TTC549 (cell line): ENCODE measurements around the gene CMYA5.

Experiments used
- FAIRE-seq: peaks from 2 replicates; lab custom pipeline; 2012; peaks lifted over from hg19 to GRCh38; lab: Jason Lieb, UNC

CMYA5 gene

DNA sequence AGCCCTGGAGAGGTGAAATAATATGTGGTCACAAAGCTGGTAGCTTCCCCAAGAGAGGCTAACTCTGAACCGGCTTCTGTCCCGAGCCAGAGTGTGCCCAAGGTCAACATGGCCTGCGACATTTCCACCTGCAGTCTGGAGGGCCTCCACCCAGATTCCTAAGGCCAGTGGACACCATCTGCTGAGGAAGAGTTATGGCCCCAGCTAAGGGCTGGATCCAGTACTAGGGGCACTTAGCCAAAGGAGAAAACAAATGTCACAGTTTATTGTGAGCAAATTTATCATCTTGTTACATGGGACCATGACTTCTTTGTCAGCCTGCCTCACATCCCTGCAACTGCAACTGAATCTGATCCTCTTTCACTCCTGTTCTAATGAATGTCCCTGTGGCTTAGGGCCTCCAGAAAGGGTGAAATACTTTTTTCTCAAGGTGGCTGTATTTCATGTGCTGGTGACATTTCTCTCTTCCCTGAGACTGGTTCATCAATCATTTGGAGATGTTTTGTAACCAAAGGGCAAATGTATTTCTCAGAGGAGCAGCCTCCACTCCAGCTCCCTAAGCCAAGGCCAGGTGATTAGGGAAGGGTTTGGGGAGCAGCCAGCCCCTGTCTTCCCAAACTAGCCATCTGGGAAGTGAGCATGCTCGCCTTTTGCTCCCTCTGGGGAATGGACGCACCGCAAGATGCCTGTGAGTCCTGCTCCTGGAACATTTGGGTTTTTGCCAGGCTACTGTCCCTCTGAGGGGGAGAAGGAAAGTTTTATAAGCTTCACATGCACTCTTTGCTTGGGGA lies 148.3 kb downstream of the CMYA5 start:
- no peak for FAIRE-seq

GRCh38 chr5:79840084-79840990 lies 150.7 kb downstream of the CMYA5 start:
- no peak for FAIRE-seq

GRCh38 chr5:79841172-79841571 lies 151.5 kb downstream of the CMYA5 start:
- no peak for FAIRE-seq

- no peak for FAIRE-seq
These were observed 152.6 kb downstream of the CMYA5 start for GRCh38 chr5:79842006-79842881.

- FAIRE-seq, result no peak
These were observed 153.4 kb downstream of the CMYA5 start for GRCh38 chr5:79842991-79843390.

GRCh38 chr5:79843450-79844388 lies 154.1 kb downstream of the CMYA5 start:
- no peak for FAIRE-seq

DNA sequence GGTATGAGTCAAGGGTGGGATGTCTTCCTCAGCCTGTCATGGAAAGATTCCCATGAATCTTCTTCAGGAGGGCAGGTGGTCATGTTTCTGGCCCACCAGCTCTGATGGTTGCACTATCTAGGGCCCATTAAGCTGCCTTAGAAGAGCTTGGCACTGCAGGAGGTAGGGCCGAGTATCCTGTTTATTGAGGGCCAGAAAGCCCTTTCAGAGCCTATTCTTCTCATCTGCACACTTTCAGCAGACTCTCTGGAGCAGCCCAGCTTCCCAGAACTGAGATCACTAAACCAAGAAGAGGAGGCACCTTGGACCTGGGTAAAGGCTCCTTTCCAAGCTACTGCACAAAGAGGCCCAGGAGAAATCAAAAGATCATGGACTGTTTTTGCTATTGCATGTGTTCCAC lies 154.9 kb downstream of the CMYA5 start:
- FAIRE-seq, result no peak

- no peak for FAIRE-seq
These were observed 156.0 kb downstream of the CMYA5 start for GRCh38 chr5:79845448-79846197.

DNA sequence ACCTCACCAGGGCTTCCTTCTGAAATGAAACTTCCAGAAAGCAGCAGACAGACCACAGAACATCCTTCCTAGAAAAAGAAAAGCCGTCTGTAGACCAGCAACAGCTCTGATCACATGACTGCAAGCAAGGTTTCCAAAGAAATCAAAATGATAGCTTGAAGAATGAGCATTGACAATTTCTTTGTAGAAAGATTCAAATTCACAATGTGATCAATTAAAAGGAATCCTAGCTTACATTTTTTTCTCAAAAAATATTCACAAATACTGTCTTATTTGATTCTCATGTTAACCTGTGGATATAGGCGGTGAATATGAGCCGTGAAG lies 156.5 kb downstream of the CMYA5 start:
- no peak for FAIRE-seq

DNA sequence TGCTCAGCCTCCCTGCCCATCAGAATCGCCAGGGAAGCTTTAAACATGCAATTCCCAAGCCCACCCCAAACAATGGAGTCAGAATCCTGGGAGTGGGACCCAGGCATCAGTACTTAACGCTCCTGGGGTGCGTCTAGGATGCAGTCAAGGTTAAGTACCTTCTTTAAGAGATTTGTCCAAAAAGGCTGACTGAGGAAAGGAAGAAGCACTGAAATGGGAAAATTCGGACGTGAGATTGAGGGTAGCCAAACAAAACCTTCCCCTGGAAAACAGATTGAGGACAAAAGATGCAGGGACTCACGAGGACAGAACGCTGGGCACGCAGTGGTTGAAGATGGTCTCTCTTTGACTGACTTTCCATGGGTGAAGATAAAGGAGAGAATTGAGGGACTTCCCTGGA lies 157.9 kb downstream of the CMYA5 start:
- FAIRE-seq, result no peak

DNA sequence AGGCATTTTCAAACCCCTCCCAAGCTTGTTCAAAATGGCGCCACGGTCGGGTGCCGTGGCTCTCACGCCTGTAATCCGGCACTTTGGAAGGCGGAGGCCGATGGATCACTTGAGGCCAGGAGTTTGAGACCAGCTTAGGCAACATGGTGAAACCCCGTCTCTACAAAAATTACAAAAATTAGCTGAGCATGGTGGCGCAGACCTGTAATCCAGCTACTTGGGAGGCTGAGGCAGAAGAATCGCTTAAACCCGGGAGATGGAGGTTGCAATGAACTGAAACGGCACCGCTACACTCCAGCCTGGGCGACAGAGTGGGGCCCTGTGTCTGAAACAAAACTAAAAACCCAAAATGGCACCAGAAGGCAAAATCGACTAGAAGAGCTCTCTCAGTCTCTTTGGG lies 159.4 kb downstream of the CMYA5 start:
- FAIRE-seq, result no peak
